ENCODE data around the gene CCNC. TPM values are rescaled to one million over a fixed set of nuclear protein-coding genes. Genes with fewer than 3 reads are reported as not detected.
A peak's percentile ranks its signal among the peaks of the same experiment; 100 is the strongest.

Gene CCNC, protein sequence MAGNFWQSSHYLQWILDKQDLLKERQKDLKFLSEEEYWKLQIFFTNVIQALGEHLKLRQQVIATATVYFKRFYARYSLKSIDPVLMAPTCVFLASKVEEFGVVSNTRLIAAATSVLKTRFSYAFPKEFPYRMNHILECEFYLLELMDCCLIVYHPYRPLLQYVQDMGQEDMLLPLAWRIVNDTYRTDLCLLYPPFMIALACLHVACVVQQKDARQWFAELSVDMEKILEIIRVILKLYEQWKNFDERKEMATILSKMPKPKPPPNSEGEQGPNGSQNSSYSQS
- total RNA-seq, result 50.5 and 52.9 TPM in 2 replicates
- polyA plus RNA-seq (2012), result 22.2 TPM

DNA sequence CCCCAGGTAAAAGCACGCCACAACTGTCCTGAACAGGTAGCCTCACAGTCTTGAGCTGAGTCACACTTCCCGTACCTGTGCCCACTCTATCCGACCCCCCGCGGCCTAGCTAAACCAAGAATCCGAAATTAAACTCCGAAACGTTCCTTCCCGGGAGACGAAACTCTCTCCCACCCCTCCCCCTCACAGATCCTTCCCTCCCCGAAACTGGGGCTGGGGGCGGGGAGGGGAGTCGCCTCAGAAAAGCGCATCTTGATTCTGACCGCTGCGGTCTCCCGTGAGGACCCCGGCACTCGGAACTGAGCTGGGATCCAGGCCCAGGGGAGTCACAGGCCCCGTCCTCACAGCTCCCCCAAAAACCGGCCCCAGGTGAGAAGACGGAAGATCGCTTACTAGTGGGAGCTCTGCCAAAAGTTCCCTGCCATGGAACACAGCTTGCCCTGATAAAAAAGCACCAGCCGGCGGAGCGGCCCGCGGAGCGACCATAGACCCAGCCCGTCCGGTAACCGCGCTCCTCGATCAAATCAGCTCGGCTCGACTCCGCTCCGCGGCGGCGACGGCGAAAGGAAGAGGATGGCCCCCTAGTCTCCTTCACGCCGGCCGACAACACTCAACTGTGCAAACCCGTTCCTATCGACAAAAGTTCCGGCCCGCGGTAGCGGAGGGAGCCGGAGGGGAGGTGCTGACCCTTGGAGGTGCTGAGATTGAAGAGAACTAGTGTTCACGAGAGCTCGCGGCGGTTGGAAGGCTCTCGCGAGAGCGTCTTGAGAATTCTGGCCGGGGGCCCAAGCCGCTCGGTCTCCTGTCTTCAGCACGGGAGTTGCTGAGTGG, at the start of gene CCNC:
Gene CCNC (minus strand): TSS at position 558 of the 831 bp plus-strand sequence. CDS start 133 bp downstream, at position 425.
- peak; percentile 98 for DNase-seq (ENCODE audit: low read depth)

DNA sequence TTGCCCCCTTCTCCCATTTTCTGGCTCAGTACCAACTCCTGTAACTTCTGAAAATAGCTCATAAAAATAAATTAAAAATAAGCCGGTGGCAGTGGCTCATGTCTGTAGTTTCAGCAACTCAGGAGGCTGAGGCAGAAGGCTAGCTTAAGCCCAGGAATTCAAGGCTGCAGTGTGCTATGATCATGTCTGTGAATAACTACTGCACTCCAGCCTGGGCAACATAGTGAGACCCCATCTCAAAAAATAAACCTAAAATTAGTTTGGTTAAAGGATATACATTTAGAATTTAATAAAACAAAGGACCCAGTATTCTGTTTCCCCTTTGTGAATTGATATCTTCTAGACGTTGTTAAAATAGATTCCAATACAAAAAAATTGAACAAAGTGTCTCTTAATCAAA, 48.7 kb upstream of the CCNC start:
- no peak for DNase-seq (ENCODE audit: low read depth)

- peak; percentile 21 for DNase-seq (ENCODE audit: low read depth)
Measured at GRCh38 chr6:99614430-99615186, 46.1 kb upstream of the CCNC start.

DNA sequence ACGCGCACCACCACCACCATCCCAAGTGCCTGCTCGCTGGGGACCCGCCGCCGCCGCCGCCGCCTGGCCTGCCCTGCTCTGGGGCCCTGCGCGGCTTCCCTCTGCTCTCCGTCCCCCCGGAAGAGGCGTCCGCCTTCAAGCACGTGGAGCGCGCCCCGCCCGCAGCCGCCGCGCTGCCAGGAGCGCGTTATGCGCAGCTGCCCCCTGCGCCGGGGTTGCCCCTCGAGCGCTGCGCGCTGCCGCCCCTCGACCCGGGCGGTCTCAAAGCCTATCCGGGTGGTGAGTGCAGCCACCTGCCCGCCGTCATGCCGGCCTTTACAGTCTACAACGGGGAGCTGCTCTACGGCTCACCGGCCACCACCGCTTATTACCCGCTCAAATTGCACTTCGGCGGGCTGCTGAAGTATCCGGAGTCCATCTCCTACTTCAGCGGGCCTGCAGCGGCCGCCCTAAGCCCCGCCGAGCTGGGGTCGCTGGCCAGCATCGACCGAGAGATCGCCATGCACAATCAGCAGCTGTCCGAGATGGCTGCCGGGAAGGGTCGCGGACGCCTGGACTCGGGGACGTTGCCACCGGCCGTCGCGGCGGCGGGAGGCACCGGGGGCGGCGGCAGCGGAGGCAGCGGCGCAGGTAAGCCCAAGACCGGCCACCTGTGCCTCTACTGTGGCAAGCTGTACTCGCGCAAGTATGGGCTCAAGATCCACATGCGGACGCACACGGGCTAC, 45.4 kb upstream of the CCNC start:
- DNase-seq (ENCODE audit: low read depth), result no peak

DNA sequence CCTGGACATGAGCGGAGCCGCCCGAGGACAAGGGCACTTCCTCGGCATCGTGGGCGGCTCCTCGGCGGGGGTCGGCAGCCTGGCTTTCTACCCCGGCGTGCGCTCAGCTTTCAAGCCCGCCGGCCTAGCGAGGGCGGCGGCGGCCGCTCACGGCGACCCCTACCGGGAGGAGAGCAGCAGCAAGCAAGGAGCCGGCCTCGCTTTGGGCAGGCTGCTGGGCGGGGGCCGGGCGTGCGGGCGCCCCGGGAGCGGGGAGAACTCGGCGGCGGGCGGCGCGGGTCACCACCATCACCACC, 44.9 kb upstream of the CCNC start:
- DNase-seq (ENCODE audit: low read depth), result peak; percentile 28

GRCh38 chr6:99612551-99613408, 44.3 kb upstream of the CCNC start:
- DNase-seq (ENCODE audit: low read depth), result no peak

GRCh38 chr6:99611148-99611547, 42.7 kb upstream of the CCNC start:
- no peak for DNase-seq (ENCODE audit: low read depth)

- no peak for DNase-seq (ENCODE audit: low read depth)
Measured at GRCh38 chr6:99609905-99610489, 41.5 kb upstream of the CCNC start.

DNA sequence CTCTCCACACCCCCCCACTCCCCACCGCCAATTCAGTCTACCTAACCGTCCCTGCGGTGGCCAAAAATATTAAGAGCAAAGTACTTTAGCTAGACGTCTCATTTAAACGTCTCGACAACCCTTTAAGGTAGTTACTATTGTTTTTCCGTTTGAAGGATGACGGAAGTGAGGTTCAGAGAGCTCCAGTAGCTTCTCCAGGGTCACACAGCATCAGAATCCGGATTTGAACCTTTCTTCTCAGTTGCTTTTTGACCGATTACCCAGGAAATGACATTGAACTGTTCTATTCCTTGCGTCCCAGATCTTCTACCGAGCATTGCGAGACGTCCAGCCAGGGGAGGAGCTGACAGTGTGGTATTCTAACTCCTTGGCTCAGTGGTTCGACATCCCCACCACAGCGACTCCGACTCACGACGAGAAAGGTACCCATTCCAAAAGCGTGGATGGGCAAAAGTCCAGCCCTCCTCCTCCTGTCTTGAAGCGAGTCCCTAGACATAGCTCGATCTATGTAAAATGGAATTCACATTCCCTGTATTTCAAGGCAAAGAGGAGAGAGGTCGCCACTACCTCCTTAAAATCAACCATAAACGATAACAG, 40.5 kb upstream of the CCNC start:
- DNase-seq (ENCODE audit: low read depth), result no peak

DNA sequence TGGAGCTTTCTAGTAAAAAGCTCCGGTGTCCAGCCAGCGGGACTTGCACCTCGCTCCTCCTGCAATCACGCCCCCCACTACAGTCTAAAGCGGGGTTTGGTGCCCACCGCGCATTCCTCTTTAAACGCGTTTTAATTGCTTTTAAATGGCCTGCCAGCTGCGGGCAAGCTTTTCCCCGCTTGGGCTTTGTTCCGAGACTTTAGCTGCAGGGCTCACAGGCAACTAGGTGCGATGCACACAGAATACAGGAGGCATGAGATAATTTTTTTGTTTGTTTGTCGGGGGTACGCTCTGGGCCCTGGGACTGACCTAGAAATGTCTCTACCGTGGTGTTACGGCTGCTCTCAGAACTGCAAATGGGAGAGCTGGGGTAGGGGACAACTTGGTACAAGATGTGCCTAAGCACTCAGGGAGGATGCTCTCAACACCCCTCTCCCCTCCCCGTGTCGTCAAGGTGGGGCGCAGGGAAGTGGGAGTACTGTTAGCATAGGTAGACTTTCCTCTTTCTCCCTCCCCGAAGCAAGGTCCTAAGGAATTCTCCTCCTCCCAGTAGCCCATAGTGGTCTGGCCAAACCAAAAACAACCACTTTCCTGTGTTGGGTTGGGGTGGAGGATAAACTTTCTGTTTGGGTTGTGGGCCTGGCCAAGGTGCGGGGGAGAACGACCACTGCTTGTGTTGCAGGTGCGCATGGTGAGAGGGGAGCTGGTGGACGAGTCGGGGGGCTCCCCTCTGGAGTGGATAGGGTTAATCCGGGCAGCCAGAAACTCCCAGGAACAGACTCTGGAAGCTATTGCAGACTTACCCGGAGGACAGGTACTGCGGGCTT, 39.8 kb upstream of the CCNC start:
- no peak for DNase-seq (ENCODE audit: low read depth)

DNA sequence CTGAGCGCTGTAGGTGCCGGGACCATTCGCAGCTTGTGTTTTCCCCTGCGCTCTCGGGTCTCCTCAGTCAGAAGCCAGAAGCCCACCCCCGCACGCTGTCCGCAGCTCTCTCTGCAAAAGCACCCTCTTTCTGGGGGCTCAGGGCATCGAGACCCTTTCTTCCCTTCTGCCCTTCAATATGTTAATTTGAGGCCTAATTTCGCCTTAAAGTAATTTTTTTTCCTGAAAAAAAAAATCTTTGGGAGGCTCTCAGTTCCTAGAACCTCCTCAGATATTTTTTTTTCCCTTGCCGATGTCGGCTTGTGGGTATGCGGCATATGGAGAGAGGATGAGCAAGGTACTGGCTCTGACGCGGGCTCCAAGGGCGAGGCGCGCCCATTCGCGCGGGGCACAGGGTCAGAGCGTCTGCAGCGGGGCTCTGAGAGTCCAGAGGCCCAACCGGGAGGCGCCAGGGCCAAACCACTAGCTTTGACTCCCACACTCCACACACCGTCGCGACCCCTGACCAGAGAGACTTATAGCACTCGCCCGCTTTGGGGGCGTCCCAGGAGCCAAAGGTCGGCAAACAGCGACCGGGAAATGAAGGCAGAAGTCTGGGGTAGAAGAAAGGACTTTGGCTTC, 39.1 kb upstream of the CCNC start:
- DNase-seq (ENCODE audit: low read depth), result no peak

GRCh38 chr6:99606656-99607415, 38.4 kb upstream of the CCNC start, which contains the start of gene PRDM13:
Gene PRDM13 (plus strand): TSS chr6:99606833. CDS start chr6:99607035, 202 bp downstream.
- DNase-seq (ENCODE audit: low read depth), result no peak

DNA sequence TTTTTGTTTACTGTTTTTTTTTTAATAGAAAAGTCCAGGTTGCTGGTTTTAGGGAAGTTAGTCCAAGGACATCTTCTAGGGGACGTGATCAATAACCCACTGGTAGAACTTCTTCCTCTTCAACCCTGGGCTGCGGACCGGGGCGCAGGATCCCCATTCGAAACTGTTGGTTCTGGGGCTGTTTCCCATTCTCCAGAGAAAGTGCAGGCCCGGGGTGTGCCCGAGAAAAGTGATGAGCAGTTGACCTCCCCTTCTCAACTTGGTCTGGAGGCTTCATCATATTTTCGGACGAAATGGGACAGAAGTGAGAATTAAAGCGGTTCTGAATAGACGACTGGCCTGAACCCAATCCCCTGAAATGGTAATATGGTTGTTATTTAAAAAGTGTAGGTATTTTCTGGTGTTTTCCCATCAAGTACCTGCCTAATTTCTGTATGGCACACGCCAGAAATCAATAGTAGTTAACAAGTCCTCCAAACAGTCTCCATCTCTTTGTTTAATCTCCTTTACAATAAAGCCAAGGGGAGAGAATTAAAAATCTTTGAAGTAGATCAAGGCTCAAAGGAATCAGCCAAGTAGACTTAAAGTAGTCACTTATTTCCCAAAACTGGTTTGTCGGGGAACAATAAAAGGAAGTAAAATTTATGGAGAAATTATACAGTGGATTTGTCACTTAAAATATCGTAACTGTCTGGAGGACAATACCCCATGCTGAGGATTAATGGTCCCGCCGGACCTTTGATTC, 37.6 kb upstream of the CCNC start:
- DNase-seq (ENCODE audit: low read depth), result no peak

DNA sequence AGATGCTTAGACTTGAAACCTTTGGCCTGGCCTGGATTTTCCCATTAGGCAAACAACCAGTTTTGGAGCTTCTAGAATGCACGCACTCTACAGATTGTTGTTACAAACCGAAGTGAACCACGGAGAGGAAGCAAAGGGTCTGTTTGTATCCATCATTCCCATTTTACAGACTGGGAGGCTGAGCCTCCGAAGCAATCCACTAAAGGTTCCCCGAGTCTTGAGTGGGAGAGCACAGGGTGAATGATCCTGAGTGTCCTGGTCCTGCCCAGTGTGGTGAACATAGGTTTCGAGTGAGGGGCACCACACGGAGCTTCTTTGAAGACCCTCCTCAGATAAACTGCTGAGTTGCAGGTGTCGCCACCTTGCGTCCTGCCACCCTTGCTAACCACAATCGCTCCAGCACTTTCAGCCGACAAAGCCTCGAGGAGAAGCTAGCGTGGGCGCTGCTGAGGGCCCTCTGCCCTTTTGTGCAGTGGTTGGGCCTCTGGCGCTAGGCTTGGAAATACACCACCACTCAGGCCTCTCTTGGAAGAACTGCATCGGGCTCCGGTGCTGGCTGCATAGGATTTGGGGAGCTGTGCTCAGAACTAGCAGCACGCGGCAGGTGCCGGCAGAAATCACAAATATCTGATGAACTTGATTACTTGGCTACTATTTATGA, 36.7 kb upstream of the CCNC start:
- no peak for DNase-seq (ENCODE audit: low read depth)

GRCh38 chr6:99604166-99605073, 36.0 kb upstream of the CCNC start:
- DNase-seq (ENCODE audit: low read depth), result no peak

All from myocyte (in vitro differentiated cells).